ENCODE data around the gene ARHGEF19.
"Not testable (repeated sequence)": the region's sequence is repeated elsewhere in the genome, so short reads cannot be mapped to it uniquely, and the experiment has no call there.

The ARHGEF19 gene

DNA sequence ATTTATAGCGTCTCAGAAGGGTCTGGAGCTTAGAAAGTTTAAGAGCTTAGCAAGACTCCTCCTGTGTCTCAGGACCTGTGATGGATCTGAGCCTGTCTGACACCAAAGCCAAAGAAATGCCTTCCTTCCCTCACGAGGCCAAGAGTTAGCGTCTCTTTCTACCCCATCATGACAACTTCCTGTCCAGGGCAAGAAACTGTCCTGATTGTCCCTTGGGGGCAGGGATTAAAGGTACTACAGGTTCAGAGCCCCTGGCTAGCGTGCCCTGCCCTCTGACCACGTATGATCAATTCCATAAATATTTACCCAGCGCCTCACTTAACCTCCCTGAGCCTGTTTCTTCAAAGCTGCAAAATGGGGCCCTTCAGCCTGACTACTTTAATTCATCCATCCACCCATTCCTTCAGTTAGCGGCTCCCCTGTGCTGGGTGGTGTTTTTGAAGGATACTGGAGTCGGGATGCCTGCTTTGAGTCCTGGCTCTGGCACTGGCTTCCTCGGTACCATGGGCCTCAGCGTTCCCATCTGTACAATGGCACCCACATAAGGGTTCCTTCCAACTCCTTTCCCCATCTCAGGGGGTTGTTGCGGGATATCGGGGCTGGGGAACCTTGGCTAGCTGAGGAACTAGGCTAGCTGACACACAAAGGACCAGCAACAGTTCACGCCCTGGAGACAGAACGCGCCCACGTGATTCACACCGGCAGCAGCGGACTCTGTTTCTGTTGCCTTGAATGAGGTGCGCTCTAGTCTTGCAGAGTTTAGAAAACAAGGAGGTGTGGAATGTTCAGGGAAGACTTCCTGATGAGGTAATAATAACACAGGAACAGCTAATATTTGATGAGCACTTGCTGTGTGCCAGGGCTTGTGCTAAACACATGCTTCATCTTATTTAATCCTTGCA, 33.6 kb downstream of the ARHGEF19 start:
- DNase-seq = no peak

DNA sequence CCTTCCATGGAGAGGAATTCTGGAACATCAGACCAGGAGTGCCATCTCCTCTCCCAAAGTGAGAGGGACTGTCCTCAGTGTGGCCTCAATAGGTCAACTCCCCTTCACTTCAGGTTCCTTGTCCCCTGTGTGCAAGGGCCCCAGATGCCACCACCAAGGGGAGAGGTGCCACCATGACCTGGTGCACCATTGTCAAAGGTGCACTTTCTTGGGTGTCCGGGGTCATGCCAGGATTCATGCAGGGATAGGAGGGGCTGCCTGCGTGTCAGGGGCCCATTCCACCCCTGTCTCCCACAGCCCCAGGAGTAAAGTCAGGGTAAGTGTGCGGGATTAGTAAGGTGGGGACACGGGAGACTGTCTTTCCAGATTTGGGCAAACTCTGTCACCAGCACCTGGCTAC, 35.1 kb downstream of the ARHGEF19 start:
- no peak for DNase-seq

DNA sequence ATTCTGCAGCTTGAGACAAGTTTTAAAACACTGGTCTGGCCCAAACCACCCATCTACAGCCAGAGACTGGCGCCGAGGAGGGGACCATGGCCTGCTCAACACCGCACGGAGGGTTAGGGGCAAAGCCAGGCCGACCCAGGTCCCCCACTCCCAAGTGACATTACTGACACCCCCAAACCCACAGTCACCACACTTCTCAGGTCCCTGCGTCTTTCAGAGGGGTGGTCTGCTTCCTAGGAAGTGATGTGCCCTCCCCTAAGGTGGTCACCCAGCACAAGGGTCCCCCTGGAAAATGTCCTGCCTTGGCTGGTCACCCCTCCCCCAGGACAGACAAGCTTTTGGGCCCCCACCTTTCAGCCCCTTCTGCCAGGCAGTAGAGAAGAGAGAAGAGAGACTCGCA, 35.8 kb downstream of the ARHGEF19 start:
- DNase-seq = no peak

DNA sequence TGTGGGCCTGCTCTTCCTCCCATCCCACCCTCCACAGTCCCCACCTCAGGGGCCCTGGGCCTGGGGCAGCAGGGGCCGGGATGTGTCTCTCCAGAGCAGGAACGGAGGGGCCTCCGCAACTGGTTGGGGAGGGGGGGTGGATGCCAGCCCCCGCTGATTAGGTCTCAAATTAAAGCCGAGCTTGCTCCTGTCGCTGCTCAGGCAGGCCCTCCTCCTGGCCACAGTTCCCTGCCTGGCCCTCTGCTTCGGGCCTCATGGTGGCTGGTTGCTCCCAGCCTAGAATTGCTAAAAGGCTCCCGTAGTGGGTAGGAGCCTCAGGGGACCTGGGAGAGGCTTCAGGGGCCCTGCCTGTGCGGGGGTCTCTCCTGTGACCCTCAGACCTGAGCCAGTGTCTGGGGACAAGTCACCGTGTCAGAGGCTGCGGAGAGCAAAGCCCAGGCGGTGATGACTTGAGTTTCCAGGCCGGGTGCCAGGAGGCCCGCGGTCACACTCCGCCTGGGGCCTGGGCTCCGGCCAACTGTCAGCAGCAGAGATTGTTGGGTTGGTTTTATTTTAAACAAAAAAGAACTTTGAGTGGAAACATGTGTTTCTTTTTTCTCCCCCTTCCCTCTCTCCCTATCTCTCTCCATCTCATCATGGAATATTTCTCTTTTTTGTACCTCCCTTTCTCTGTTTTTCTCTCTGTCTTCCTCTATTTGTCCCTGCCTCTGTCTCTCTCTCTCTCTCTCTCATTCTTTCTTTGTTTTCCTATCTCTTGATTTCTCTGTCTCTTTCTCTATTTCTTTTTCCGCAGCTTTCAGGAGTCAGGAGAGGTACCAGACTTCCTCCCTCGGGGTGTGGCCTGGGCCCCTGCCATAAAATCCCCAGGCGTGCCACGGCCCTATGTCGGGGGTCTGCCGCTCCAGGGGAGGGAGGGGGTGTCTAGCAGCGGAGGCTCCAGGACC, 36.6 kb downstream of the ARHGEF19 start:
- DNase-seq = no peak

DNA sequence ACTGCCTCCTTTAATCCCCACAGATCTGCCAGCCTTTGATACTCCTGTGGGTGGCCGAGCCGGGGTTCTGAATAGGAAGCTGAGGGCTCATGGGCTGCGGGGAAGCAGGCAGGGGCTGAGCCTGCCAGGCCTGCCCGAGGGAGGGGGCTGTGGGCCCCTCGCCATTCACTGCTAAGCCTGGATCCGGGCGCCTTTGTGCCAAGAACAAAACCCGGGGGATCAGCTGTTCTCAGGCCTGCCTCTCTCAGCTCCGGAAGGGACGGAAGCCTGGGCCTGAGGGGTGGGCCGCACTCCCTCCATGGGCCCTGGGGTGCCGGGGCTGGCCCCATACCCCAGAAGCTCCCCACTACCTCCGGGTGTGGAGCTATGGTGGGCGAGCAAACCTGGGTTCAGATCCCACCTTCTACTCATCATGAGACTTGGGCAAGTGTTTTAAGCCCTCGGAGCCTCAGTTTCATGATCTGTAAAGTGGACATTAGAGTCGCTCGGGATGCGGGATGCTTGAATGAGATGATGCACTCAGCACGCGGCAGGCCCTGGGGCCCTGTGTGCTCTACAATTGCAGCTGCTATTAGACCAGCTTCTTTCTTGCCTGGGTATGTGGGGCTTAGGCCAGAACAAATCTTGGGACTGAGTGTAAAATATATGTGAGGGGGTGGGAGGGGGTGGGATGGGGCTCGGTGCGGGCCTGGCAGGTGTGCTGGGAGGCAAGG, 37.4 kb downstream of the ARHGEF19 start:
- DNase-seq = no peak

DNA sequence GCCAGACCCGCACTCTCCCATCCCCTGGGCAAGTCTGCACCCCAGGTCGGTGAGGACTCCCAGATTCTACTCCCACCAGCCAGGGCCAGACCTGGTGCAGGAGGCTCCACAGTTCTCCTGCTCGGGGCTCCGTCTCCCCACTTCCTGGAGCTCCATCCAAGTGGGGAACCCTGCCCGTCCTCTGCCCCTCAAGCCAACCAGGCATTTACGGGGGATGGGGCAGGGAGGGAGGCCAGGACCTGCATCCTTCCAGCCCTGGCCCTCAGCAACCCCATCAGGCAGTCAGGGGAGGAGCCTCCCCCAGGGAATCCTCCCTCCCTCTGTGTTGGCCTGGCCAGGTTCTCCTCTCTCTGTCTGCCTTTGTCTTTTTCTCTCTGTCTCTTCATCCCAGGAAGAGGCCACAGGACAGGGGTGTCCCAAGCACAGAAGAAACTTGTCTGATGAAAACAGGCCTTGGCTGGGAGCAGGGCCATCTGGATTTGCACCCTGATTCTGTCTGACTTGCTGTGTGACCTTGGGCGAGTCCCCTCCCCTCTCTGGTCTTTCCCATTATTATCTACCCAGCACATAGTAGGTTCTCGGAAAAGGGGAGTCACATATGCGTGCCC, 38.1 kb downstream of the ARHGEF19 start:
- no peak for DNase-seq

DNA sequence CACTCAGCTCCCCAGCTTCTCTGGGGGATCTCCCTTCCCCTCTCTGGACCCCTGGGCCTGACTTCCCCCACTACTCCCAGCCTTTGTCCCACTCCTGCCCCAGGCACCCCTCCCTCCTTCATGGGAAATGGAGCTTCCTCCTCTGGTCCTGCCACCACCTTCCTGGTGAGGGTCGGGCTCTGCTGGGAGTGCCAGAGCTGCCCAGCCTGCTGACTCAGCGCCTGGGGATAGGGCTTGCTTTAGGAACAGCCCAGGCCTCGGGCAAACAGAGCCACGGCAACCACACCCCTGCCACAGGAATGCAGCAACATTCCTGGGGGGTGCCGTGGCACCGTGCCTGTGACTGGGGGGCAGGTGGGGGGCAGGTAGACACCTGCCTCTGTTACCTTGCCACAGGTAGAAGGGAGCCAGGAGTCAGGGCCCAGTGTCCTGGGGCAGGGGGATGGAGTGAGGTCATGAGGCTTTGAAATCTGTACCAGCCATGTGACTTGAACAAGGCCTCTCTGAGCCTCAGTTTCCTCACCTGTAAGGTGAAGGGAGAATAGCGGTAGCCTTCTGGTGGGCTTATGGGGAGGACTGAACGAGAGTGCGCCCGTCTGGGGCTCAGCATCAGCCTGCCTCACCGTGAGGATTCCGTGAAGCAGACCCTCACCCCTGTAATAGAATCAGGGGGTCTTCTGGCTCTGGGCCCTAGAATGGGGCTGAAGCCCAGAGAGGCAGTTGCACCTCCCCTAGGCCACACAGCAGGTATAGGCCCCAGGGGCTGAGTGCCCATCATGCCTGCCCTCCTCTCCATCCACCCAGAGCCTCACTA, 38.8 kb downstream of the ARHGEF19 start:
- DNase-seq = no peak

DNA sequence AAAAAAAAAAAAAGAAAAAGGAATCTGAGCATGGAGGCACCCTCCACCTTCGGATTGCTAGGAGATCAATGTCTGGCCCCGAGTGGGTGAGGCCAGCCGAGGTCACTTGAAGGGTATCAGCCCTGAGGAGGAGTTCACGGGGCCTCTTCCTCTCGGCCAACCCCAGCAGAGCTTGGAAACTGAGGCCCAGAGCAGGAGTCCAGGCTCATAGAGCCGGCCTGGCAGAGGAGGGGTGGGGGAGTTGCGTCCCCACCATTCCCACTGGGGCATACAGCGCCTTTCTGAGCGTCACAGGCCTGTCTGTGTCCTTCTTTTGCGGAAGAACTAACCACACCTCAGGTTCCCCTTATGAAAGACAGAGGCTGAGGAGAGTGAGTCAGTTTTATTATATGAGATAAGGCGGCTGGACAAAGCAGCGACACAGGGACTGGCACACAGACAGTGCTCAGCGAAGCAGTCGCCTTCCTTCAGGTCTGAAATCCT, 39.4 kb downstream of the ARHGEF19 start:
- DNase-seq = no peak

DNA sequence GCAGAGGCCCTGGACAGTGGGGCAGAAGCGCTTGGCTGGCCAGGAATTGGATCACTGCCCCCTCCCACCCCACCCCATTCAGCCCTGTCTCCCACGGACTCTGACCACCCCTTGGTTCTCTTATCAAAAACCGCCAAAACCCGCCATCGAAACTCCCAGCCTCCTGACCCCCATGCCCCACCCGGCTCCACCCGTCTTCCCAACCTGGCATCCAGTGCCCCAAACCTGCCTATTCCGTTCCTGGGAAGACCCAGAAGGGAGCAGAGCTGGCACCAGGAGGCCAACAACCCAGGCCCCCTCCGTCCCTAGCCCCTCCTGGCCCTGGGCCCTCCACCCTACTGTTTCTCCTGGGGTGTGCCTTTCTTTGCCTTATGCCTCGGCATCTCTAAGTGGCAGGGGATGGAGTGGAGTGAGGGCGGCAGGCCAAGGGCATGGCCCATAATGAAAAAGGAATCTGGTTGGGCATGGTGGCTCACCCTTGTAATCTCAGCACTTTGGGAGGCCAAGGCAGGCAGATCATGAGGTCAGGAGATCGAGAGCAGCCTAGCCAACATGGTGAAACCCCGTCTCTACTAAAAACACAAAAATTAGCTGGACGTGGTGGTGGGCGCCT, 40.1 kb downstream of the ARHGEF19 start:
- no peak for DNase-seq

DNA sequence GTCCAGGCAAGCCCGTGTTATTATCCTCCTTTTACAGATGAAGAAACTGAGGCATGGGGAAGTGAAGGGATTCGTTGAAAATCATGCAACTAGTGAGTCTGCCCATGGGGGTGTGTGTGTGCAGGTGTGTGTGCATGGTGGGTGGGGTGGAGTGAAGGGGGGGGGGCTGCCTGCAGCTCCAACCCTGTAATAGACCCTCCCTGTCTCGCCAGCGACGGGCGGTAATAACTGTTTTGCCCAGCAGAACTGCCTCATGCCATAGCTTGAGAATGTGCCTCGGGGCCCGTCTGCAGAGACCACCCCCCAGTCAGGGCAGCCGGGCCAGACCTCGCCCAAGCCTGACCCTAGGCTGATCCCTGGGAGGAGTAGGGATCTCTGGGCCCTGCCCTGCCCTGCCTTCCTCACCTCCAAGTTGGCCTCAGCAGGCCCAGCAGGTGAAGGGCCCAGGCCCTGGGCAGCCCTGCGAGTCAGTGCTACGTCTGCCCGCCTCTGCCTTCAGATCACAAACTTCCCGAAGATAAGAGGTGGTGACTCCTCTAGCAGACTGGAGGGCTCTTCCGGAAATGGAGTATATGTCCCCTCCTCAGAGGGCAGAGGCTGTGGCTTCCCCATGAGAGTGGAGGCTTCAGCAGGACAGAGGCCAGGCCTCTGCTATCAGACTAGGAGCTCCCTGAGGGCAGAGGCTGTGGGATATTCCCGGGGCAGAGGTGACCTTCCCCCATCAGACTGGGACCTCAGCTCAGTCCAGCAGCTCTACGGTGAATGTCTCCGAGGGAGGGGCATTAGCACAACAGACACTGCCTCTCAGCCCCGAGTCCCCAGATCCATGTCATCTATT, 40.9 kb downstream of the ARHGEF19 start:
- no peak for DNase-seq

DNA sequence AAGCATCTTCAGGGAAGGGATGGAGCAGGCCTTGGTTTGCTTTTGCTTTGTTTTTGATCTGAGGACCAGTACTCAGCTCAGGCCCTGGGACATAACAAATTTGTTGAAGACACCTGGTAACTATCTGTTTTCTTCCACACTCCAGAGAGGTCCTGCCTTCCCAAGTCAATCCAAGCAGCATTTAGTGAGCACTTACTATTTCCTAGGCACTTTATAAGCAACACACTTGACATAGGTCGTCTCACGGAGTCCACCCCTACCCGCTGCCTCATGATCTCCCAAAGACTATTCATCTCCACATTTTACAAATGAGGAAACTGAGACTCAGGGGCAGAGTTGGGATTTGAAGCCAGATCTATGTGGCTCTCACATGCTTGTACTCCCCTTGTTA, 42.2 kb downstream of the ARHGEF19 start:
- DNase-seq = no peak

DNA sequence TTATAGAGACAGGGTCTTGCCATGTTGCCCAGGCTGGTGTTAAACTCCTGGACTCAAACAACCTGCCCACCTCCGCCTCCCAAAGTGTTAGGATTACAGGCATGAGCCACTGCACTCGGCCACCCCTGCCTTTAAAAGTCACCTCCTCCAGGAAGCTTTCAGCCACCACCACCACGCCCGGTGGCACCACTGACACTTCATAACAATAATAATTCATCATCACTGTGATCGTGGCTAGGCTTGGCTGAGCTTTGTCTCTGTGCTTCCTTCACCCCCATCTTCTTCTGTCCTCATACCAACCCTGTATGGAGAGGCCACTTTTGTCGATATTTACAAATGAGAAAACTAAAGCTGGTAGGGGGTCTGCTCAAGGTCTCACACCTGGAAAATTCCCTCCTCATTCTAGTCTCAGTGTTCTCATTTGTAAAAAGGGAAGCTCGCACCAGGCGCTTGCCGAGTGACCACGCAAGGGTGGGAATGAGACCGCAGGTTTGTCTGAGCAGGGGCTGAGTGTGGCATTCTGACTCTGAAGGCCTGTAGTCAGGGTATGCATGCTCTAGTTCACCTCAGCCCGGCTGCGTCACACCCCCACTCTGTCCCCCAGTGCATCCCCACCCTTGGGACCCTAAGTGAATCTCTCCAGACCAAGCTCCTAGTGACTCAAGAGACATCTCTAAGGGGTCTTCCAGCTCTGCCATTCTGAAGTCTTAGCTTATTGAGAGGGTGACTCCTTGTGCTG, 43.7 kb downstream of the ARHGEF19 start:
- no peak for DNase-seq

DNA sequence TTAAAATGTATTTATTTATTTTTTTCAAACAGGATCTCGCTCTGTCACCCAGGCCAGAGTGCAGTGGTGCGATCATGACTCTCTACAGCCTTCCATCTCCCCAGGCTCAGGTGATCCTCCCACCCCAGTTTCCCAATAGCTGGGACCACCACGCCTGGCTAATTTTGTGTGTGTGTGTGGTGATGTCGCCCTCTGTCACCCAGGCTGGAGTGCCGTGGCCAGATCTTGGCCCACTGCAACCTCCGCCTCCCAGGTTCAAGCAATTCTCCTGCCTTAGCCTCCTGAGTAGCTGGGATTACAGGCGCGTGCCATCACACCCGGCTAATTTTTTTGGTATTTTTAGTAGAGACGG, 44.3 kb downstream of the ARHGEF19 start:
- not testable (repeated sequence) for DNase-seq

DNA sequence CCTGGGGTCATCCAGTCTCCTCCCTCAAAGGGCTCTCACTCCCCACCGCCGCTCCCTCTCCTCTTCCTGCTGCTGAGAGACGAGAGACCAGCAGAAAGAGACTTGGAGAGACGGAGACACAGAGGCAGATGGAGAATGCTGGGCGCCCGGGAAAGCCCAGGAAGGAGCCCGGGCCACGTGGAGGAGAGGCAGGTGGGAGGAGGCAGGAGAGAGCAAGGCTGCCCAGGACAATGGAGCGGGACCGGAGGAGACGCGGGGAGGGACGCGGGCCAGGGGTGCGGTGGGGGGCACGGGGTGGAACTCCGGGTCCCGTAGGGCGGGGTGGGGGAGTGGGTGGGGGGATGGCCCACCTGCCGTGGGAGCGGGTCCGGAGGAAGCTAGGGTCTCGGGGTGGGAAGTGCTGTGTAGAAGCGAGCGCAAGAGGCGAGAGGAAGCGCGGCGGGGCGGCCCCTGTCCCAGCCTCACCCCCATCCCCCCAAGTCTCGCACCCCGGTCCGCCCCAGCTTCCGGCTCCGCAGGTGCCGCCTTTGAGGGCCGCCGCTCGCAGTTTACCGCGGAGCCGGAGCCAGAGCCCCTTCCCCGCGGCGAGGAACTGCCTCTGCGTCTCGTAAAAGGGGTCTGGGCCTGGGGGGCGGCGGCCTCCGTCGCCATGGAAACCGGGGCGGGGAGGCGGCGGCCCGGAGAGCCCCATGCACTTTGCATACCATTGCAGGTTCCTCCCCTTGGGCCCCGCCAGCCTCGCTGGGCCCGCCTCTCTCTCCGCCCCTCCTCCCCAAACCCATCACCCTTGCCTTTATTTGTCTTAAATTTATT, 44.9 kb downstream of the ARHGEF19 start:
- no peak for DNase-seq

DNA sequence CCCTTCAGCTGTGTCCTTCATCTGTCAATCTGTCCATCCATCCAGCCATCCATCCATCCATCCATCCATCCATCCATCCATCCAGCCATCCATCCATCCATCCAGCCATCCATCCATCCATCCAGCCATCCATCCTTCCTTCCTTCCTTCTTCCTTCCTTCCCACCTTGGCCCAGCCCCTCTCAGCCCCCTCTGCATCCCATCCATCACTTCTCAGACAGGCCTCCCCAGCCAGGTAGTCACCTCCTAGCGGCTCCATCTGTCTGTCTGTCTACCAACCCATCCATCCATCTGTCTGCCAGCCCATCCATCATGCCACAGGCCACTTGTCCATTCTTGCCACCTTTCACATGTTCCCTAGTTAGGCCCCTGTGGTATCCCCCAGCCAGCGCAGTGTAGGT, 46.3 kb downstream of the ARHGEF19 start:
- no peak for DNase-seq

DNA sequence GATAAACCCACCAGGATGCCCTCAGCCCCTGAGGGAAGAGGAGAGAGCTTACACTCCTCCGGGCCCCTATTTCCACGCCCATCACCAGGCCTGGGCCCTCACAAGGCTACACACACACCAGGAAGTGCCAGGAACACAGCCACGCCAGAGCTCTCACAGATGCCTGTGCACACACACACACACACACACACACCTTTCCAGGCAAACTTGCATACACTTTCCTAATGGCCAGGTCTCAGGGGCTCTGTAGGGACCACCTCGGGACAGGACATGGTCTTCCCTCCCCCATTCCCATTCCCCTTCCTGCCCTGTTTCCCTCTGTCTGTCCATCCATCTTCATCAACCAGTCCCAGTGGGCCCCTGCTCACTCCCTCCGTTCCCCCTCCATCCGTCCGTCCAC, 46.9 kb downstream of the ARHGEF19 start:
- DNase-seq = no peak

DNA sequence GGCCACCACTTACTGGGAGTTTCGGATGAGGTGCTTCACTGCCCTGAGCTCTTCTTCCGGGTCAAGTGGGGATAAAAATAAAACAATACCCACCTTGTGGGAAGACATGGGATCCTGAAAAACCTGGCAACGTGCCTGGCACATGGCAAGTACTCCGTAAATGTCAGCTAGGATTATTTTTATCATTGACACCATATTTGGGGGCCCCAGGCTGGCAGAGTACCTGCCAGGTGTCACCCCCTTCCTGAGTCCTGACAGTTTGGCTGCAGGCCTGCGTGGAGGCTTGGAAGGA, 47.4 kb downstream of the ARHGEF19 start:
- DNase-seq = no peak

DNA sequence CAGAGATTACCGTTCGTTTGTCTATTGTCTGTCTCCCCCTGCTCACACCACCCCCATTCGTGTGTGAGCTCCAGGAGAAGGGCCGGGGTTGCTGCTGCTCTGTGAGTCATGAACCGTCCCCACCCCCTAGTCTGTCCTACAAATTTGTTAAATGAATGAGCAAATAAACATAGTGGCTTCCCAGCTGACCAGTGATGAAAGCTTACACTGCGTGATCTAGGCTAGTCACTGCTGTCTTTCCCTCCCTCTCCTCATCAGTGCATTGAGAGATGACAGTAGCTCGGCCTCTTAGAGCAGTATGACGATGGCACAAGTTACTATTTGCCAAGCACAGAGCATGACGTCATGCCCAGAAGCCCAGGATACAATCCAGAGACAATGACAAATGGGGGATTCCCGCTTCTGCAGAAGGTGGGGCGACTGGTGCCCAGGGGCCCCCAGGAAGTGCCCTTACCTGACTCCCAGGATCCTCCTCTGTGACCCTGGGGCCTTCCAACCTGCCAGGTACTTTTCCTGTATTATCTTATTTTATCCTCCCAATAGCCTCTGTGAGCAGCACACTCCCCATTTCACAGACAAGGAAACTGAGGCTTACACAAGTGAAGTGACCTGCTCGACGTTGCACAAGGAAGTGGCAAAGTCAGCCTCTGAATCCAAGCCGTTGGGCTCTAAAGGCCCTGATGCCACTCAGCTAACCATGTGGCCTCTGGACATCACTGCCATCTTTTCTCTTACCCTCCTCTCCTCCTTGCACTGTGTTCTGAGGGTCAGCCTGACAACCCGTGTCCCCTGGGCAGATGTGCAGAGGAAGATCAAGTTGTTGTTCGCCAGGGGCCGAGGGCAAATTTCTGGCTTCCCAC, 48.0 kb downstream of the ARHGEF19 start:
- peak; percentile 21 for DNase-seq
